OCI-LY7 (cell line): Measurements from ENCODE around the gene RPSA. TPM values are rescaled to one million over a fixed set of nuclear protein-coding genes. Genes with fewer than 3 reads are reported as not detected.

Experiments
- BruUV-seq: library from RNA; stranded (reverse); fragments of 400-500 nt; replicated peaks from 2 replicates; lab custom pipeline; 2021; lab: Mats Ljungman, UMichigan
- CTCF ChIA-PET: fragments of 300-600 bp; sonication (Branson Sonifier 250); formaldehyde crosslinking; loops from one replicate; lab custom pipeline; 2022; ENCODE audit warnings: antibody characterized with exemption; ENCODE audit not compliant: unreplicated experiment; lab: Charles Lee
- POLR2A ChIA-PET: fragments of 300-600 bp; sonication (Branson Sonifier 250); formaldehyde crosslinking; loops from one replicate; lab custom pipeline; 2022; ENCODE audit warnings: antibody characterized with exemption; lab: Charles Lee
- DNase-seq: peaks from one replicate; pipeline ENCODE4 v3.0.0-alpha.2; 2015; ENCODE audit warnings: low spot score
- H2AFZ ChIP-seq: fragments of 200-600 bp; sonication (generic), shearing (Covaris generic); 2 replicates; pipeline ENCODE4 v1.6.1; 2014; ENCODE audit warnings: mild to moderate bottlenecking, antibody characterized with exemption, low read length, moderate library complexity
- H3K27ac ChIP-seq: fragments of 200-600 bp; sonication (generic); 2 replicates; pipeline ENCODE4 v1.5.1; 2014; ENCODE audit warnings: mixed run types, low read depth, mild to moderate bottlenecking, moderate library complexity, low read length, inconsistent platforms; ENCODE audit not compliant: poor library complexity, severe bottlenecking
- H3K36me3 ChIP-seq: fragments of 200-600 bp; sonication (generic); 2 replicates; pipeline ENCODE4 v1.6.1; 2014; ENCODE audit warnings: mild to moderate bottlenecking, antibody characterized with exemption, low read length, moderate library complexity, mixed read lengths; ENCODE audit not compliant: insufficient read depth
- H3K4me1 ChIP-seq: fragments of 200-600 bp; sonication (generic); 2 replicates; pipeline ENCODE4 v1.5.1; 2014; ENCODE audit warnings: mild to moderate bottlenecking, low read length; ENCODE audit not compliant: insufficient read depth, poor library complexity, severe bottlenecking
- H3K4me2 ChIP-seq: fragments of 200-600 bp; sonication (generic); 2 replicates; pipeline ENCODE4 v1.6.1; 2014; ENCODE audit warnings: mild to moderate bottlenecking, low read length
- H3K4me3 ChIP-seq: fragments of 200-600 bp; sonication (generic); 2 replicates; pipeline ENCODE4 v1.5.1; 2014; ENCODE audit warnings: mild to moderate bottlenecking, low read depth, low read length; ENCODE audit not compliant: poor library complexity, severe bottlenecking
- H3K79me2 ChIP-seq: fragments of 200-600 bp; sonication (generic); 2 replicates; pipeline ENCODE4 v1.6.1; 2016; ENCODE audit warnings: low read depth, mild to moderate bottlenecking, low read length, moderate library complexity, mixed read lengths; ENCODE audit not compliant: insufficient read depth
- H3K9me2 ChIP-seq: fragments of 200-600 bp; sonication (generic); 2 replicates; pipeline ENCODE4 v1.6.1; 2016; ENCODE audit warnings: mild to moderate bottlenecking, low read length, mixed read lengths; ENCODE audit not compliant: insufficient read depth
- H3K9me3 ChIP-seq: fragments of 200-600 bp; sonication (generic); 2 replicates; pipeline ENCODE4 v1.6.1; 2014; ENCODE audit warnings: mild to moderate bottlenecking, mixed run types, low read length, mixed read lengths
- H4K20me1 ChIP-seq: fragments of 200-600 bp; sonication (generic); 2 replicates; pipeline ENCODE4 v1.6.1; 2014; ENCODE audit warnings: mild to moderate bottlenecking, antibody characterized with exemption, low read length, moderate library complexity, mixed read lengths; ENCODE audit not compliant: insufficient read depth
- EZH2phosphoT487 ChIP-seq: fragments of 200-600 bp; sonication (generic); IDR thresholded peaks from 2 replicates; pipeline ENCODE4 v1.6.1; 2018; ENCODE audit warnings: low read depth, borderline replicate concordance, mild to moderate bottlenecking, mixed run types, antibody characterized with exemption, low read length, moderate library complexity, mixed read lengths
- intact Hi-C: fragments of 100-400 bp; cut with micrococcal nuclease; formaldehyde crosslinking; loops from one replicate; pipeline ENCODE4 v1.10.0; 2022; ENCODE audit not compliant: unreplicated experiment
- total RNA-seq, 2 experiments: library from RNA; depleted of rRNA in 1 of 2; stranded (reverse); fragments of >200 nt in 1 of 2; shearing (Covaris generic) in 1 of 2; gene quantifications; 2 replicates each; pipeline ENCODE4 v1.2.3, GENCODE V29; 2014 to 2022
- TF ChIP-seq, protein P1 (sequence below): fragments of 200-600 bp; sonication (generic); conservative IDR thresholded peaks from 2 replicates; pipeline ENCODE4 v1.5.1; 2014; ENCODE audit warnings: mild to moderate bottlenecking, antibody characterized with exemption, low read length, moderate library complexity, mixed read lengths

RPSA gene
- total RNA-seq, 2 experiments from 2014 or later = 1,952 to 2,813 TPM

DNA sequence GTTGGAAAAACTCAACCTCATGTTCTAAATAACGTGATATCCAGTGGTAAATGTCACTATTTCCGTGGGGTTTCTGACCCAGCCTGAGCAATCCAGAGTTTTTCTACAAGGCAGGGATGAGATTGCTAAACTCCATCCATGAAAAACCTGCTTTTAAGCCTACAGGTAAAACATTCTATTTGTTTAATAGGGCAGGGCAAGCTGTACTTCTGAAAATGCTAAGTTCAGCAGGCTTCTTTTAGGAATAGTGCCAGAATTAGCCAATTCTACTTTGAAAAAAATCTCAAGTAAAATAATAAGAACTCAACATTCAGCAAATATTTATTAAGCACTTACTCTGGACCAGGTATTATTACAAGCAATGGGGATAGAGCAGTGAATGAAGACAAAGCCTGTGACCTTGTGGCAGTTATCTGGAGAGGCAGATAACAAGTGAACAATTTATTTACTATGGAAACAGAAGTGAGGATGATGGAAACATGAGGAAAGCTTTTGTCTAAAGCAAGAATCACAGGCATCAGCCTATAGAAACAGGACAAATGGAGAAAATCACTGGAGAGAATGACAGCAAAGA lies 13.3 kb downstream of the RPSA start:
- BruUV-seq = no TSS peak
- Histone ChIP-seq H2AFZ (no peak overlapping the region), H3K9me2 (no peaks in the 10 kb centered on the region), H3K4me3 (no peak overlapping the region), H3K9me3 (no peaks in the 10 kb centered on the region), H3K79me2 (no peaks in the 10 kb centered on the region), H4K20me1 (no peaks in the 10 kb centered on the region), H3K36me3 (peaks cover 4% of the 10 kb centered on the region; the same call in 1 of the 2 replicates), H3K4me1 (no peaks in the 10 kb centered on the region), H3K27ac (no peak overlapping the region), H3K4me2 (no peak overlapping the region)
- POLR2A ChIA-PET = no interaction called here
- intact Hi-C loops = no loop called here
- no peak for TF ChIP-seq EZH2phosphoT487
- TF ChIP-seq, protein P1, sequence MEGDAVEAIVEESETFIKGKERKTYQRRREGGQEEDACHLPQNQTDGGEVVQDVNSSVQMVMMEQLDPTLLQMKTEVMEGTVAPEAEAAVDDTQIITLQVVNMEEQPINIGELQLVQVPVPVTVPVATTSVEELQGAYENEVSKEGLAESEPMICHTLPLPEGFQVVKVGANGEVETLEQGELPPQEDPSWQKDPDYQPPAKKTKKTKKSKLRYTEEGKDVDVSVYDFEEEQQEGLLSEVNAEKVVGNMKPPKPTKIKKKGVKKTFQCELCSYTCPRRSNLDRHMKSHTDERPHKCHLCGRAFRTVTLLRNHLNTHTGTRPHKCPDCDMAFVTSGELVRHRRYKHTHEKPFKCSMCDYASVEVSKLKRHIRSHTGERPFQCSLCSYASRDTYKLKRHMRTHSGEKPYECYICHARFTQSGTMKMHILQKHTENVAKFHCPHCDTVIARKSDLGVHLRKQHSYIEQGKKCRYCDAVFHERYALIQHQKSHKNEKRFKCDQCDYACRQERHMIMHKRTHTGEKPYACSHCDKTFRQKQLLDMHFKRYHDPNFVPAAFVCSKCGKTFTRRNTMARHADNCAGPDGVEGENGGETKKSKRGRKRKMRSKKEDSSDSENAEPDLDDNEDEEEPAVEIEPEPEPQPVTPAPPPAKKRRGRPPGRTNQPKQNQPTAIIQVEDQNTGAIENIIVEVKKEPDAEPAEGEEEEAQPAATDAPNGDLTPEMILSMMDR = no peak
- DNase-seq = no peak
- CTCF ChIA-PET = no interaction called here

DNA sequence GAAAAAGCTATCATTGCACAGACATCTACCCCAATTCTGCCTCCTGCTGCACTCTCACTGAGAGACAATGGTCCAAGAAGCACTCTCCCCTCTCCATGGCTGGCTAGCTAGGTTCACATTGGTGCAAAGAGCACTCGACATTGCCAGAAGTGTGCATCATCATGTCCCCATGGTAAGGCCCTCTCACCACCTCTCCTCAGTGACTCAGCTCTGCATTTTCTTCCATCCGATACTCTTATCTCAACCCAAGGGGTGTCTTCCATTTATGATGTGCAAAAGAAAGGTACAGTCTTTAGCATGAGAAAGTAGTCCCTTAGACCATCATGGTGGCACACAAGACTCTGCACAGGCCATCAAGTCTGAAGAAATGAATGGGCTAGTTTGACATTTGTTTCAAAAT lies 14.0 kb downstream of the RPSA start:
- CTCF ChIA-PET = no interaction called here
- BruUV-seq = no TSS peak
- Histone ChIP-seq H3K36me3 (no peaks in the 10 kb centered on the region), H3K79me2 (no peaks in the 10 kb centered on the region), H3K4me3 (no peak overlapping the region), H2AFZ (no peak overlapping the region), H3K9me2 (no peaks in the 10 kb centered on the region), H3K4me1 (no peaks in the 10 kb centered on the region), H3K4me2 (no peak overlapping the region), H3K27ac (no peak overlapping the region), H3K9me3 (no peaks in the 10 kb centered on the region), H4K20me1 (no peaks in the 10 kb centered on the region)
- DNase-seq = no peak
- POLR2A ChIA-PET = no interaction called here
- TF ChIP-seq, protein P1 = no peak
- TF ChIP-seq EZH2phosphoT487 = no peak
- intact Hi-C loops = no loop called here

DNA sequence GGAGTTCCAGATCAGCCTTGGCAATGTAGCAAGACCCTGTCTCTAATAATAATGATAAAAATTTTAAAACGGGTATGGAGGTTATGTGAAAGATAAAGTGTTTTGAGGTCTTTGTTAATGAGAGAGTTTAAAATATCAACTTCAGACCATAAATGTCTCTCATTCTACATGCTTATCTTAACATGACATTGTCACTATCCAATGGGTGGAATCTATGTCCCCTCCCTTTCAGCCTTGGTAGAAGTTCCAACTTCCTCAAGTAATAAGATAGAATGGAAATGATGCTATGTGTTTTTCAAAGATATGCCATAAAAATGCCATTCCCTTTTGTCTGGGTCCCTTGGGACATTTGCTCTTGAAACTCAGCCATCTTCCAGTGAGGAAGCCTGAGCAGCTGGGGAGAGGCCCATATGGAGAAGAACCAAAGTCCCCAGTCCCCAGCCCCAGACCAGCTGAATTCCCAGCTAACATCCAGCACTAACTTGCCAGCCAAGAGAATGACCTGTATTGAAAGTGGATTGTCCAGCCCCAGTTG lies 17.0 kb downstream of the RPSA start:
- no peak for DNase-seq
- no peaks in the 10 kb centered on the region for H3K4me1 ChIP-seq
- TF ChIP-seq EZH2phosphoT487 = no peak
- TF ChIP-seq, protein P1 = no peak
- H2AFZ ChIP-seq = no peak overlapping the region
- no peaks in the 10 kb centered on the region for H3K79me2 ChIP-seq
- no peak overlapping the region for H3K4me3 ChIP-seq
- intact Hi-C loops = no loop called here
- H3K4me2 ChIP-seq = no peak overlapping the region
- no peak overlapping the region for H3K27ac ChIP-seq
- H3K36me3 ChIP-seq = no peaks in the 10 kb centered on the region
- no peaks in the 10 kb centered on the region for H4K20me1 ChIP-seq
- no TSS peak for BruUV-seq
- ChIA-PET POLR2A (no interaction called here), CTCF (no interaction called here)
- H3K9me3 ChIP-seq = no peaks in the 10 kb centered on the region
- no peaks in the 10 kb centered on the region for H3K9me2 ChIP-seq
